HUES64 (cell line): ENCODE results near the gene CDYL2. TPM values are rescaled to one million over a fixed set of nuclear protein-coding genes. Genes with fewer than 3 reads are reported as not detected.

Source experiments
- H3K27ac ChIP-seq: 2 replicates; pipeline ENCODE4 v1.7.0; 2013; ENCODE audit warnings: low read depth, low read length, inconsistent platforms
- H3K27me3 ChIP-seq: 2 replicates; pipeline ENCODE4 v1.6.1; 2013; ENCODE audit warnings: mild to moderate bottlenecking, low read length; ENCODE audit not compliant: insufficient read depth
- H3K36me3 ChIP-seq: 2 replicates; pipeline ENCODE4 v1.6.1; 2013; ENCODE audit warnings: mild to moderate bottlenecking, low read length; ENCODE audit not compliant: insufficient read depth
- H3K4me1 ChIP-seq: 2 replicates; pipeline ENCODE4 v1.6.1; 2013; ENCODE audit warnings: mild to moderate bottlenecking, low read length, moderate library complexity; ENCODE audit not compliant: insufficient read depth
- H3K4me3 ChIP-seq: 2 replicates; pipeline ENCODE4 v1.5.1; 2013; ENCODE audit warnings: mild to moderate bottlenecking, low read length, moderate library complexity
- H3K9ac ChIP-seq: 2 replicates; pipeline ENCODE4 v1.6.1; 2013; ENCODE audit warnings: mild to moderate bottlenecking, low read depth, low read length
- H3K9me3 ChIP-seq: 2 replicates; pipeline ENCODE4 v1.6.1; 2013; ENCODE audit warnings: low read depth, low read length; ENCODE audit not compliant: insufficient read depth
- WGBS: fragments of 150-250, 120-280 bp; methylation state at CpG from one replicate; pipeline ENCODE4 v1.1.7; 2013; ENCODE audit warnings: missing lambda C conversion rate; 5-methylcytosine and 5-hydroxymethylcytosine counted together
- polyA plus RNA-seq, 2 experiments: library from polyadenylated mRNA; stranded (reverse); fragments of 50-300 nt; gene quantifications; one replicate each; pipeline ENCODE4 v1.2.3, GENCODE V29; 2013

Gene CDYL2
- 1.0 TPM for polyA plus RNA-seq (2013, experiment 1 of 2)
- polyA plus RNA-seq (2013, experiment 2 of 2) = 1.2 TPM

DNA sequence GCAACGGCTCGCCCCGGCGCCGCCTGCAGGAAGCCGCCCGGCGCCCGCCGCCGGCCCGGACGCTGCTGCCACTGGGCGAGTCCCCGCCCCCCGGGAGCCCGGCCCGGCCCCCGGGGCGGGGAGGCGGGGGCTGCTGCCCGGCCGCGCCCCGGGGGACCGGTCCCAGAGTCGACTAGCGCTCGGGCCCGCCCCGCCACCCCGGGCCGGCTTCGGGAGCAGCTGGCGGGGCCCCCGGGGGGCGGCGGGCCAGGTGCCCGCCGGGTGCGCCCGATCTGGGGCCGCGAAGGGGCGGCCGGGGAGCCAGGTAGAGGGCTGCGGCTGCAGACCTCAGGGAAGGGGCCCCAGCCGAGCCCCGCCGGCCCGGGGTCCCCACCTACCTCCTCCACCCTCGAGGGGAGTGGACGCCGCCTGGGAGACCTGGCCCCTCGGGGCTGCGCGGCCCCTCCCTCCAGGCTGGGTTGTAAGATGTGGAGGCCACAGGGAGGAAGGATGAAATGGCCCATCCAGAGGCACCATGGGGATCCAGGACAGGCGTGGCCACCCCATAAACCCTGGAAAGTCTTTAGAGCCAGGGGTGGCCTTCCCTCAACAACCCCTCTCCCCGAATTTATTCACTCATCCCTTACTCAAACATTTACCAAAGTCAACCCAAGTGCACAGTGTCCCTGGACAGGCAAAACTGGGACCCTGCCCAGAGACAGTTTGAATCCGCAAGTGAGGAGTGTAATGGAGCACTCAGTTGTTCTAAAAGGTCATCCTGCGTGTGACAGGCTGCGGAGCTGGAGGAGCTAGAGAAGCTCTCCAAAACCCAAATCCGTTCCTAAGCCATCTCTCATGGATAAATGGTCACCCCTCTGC is at the start of gene CDYL2:
CDYL2 (minus strand) TSS at position 73 of the 858 bp plus-strand sequence. CDS start 425 bp downstream, outside the sequence.
- no peaks in the 10 kb centered on the region for H3K4me1 ChIP-seq
- no peaks in the 10 kb centered on the region for H3K36me3 ChIP-seq
- peak within 1 kb of the TSS; percentile 68 for H3K4me3 ChIP-seq
- WGBS = 7% methylated on average over 63 of the region's 63 CpGs
- no peak within 1 kb of the TSS for H3K27ac ChIP-seq
- peaks cover 45% of the 10 kb centered on the region for H3K27me3 ChIP-seq
- no peak within 1 kb of the TSS for H3K9ac ChIP-seq
- no peaks in the 10 kb centered on the region for H3K9me3 ChIP-seq

GRCh38 chr16:80852261-80852872 is 48.0 kb upstream of the CDYL2 start:
- WGBS = 97% methylated on average over 5 of the region's 5 CpGs
- Histone ChIP-seq H3K4me1 (no peaks in the 10 kb centered on the region), H3K9ac (no peak overlapping the region), H3K27ac (no peak overlapping the region), H3K9me3 (no peaks in the 10 kb centered on the region), H3K36me3 (no peaks in the 10 kb centered on the region), H3K27me3 (no peaks in the 10 kb centered on the region), H3K4me3 (no peak overlapping the region)

- 96% methylated on average over 6 of the region's 6 CpGs for WGBS
These were observed 47.4 kb upstream of the CDYL2 start for GRCh38 chr16:80851831-80852230.

DNA sequence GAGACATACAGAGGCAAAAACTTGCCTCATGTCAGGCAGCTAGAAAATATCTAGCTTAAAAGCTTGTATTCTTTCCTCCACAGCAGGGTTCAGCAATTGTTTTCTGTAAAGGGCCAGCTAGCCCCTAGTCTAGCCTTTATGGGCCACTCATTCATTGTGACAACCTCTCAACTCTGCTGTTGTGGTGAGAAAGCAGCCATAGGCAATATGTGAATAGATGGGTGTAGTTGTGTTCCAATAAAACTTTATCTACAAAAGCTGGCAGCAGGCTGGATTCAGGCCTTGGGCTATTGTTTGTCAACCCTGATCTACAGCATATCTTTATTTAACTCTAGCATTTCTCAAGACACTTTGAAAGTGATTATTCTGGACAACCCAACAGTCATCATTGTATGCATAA is 46.4 kb upstream of the CDYL2 start:
- Histone ChIP-seq H3K9ac (no peak overlapping the region), H3K9me3 (no peaks in the 10 kb centered on the region), H3K4me3 (no peak overlapping the region), H3K4me1 (no peaks in the 10 kb centered on the region), H3K27ac (no peak overlapping the region), H3K36me3 (no peaks in the 10 kb centered on the region), H3K27me3 (no peaks in the 10 kb centered on the region)

More at GRCh38 chr16:80851831-80852230, 47.4 kb upstream of the CDYL2 start:
- Histone ChIP-seq H3K9ac (no peak overlapping the region), H3K27ac (no peak overlapping the region), H3K4me1 (no peaks in the 10 kb centered on the region), H3K9me3 (no peaks in the 10 kb centered on the region), H3K27me3 (no peaks in the 10 kb centered on the region), H3K4me3 (no peak overlapping the region), H3K36me3 (no peaks in the 10 kb centered on the region)

GRCh38 chr16:80848862-80849261 is 44.5 kb upstream of the CDYL2 start:
- Histone ChIP-seq H3K27ac (no peak overlapping the region), H3K9me3 (peaks cover 10% of the 10 kb centered on the region; the same call in 1 of the 2 replicates), H3K9ac (no peak overlapping the region), H3K4me3 (no peak overlapping the region), H3K27me3 (no peaks in the 10 kb centered on the region), H3K36me3 (no peaks in the 10 kb centered on the region), H3K4me1 (no peaks in the 10 kb centered on the region)
- WGBS = 86% methylated on average over 1 of the region's 1 CpG

- no peaks in the 10 kb centered on the region for H3K36me3 ChIP-seq
- no peak overlapping the region for H3K27ac ChIP-seq
- peaks cover 11% of the 10 kb centered on the region; the same call in 1 of the 2 replicates for H3K9me3 ChIP-seq
- H3K4me1 ChIP-seq = no peaks in the 10 kb centered on the region
- WGBS = 71% methylated on average over 2 of the region's 3 CpGs
- H3K4me3 ChIP-seq = no peak overlapping the region
- H3K27me3 ChIP-seq = no peaks in the 10 kb centered on the region
- no peak overlapping the region for H3K9ac ChIP-seq
These were observed 42.3 kb upstream of the CDYL2 start for GRCh38 chr16:80846680-80847079.

DNA sequence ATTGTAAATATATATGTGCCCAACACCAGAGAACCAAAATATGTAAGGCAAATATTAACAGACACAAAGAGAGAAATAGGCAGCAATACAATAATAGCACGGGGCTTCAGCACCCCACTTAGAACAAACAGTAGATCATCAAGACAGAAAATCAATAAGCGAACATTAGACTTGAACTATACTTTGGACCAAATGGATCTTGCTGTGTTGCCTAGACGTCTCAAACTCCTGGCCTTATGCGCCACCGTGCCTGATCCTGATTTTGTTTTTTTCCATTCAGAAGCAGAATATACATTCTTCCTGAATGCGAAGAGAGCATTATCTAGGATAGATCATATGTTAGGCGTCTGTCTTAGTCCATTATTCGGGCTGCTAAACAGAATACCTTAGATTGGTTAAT is 41.9 kb upstream of the CDYL2 start:
- Histone ChIP-seq H3K4me3 (no peak overlapping the region), H3K36me3 (no peaks in the 10 kb centered on the region), H3K27ac (no peak overlapping the region), H3K9ac (no peak overlapping the region), H3K27me3 (no peaks in the 10 kb centered on the region), H3K9me3 (peaks cover 15% of the 10 kb centered on the region; the same call in 1 of the 2 replicates), H3K4me1 (no peaks in the 10 kb centered on the region)
- 94% methylated on average over 7 of the region's 8 CpGs for WGBS

GRCh38 chr16:80844395-80844794 is 40.0 kb upstream of the CDYL2 start:
- WGBS = 100% methylated on average over 1 of the region's 1 CpG
- H3K4me1 ChIP-seq = no peaks in the 10 kb centered on the region
- H3K36me3 ChIP-seq = no peaks in the 10 kb centered on the region
- H3K27me3 ChIP-seq = no peaks in the 10 kb centered on the region
- no peak overlapping the region for H3K9ac ChIP-seq
- H3K27ac ChIP-seq = no peak overlapping the region
- peaks cover 19% of the 10 kb centered on the region; the same call in 1 of the 2 replicates for H3K9me3 ChIP-seq
- no peak overlapping the region for H3K4me3 ChIP-seq

- H3K4me3 ChIP-seq = no peak overlapping the region
- peaks cover 7% of the 10 kb centered on the region; the same call in 1 of the 2 replicates for H3K4me1 ChIP-seq
- no peak overlapping the region for H3K9ac ChIP-seq
- no peaks in the 10 kb centered on the region for H3K27me3 ChIP-seq
- H3K36me3 ChIP-seq = no peaks in the 10 kb centered on the region
- no peak overlapping the region for H3K27ac ChIP-seq
- H3K9me3 ChIP-seq = peaks cover 19% of the 10 kb centered on the region; the same call in 1 of the 2 replicates
These were observed 36.8 kb upstream of the CDYL2 start for GRCh38 chr16:80841231-80841630.

- no peak overlapping the region for H3K27ac ChIP-seq
- no peak overlapping the region for H3K9ac ChIP-seq
- no peak overlapping the region for H3K4me3 ChIP-seq
- 91% methylated on average over 6 of the region's 9 CpGs for WGBS
- H3K27me3 ChIP-seq = no peaks in the 10 kb centered on the region
- H3K4me1 ChIP-seq = peaks cover 7% of the 10 kb centered on the region; the same call in 1 of the 2 replicates
- peaks cover 9% of the 10 kb centered on the region; the same call in 1 of the 2 replicates for H3K9me3 ChIP-seq
- no peaks in the 10 kb centered on the region for H3K36me3 ChIP-seq
These were observed 33.2 kb upstream of the CDYL2 start for GRCh38 chr16:80837533-80838147.

DNA sequence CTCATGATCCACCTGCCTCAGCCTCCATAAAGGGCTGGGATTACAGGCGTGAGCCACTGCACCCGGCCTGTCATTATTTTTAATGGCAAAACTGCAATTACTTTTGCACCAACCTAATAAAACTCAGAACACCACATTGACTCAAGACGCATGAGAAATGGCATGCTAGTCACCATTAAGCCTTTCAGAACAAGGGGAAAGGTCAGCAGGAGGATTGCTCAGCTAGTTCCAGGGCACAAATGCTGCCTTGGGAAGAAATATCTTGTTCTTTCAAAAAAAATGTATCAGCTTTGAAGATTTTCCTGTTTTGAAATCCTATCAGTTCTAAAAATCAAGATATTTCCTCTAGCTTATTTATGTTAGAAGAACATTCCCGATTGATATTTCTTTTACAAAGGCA is 32.4 kb upstream of the CDYL2 start:
- Histone ChIP-seq H3K9me3 (peaks cover 9% of the 10 kb centered on the region; the same call in 1 of the 2 replicates), H3K4me3 (no peak overlapping the region), H3K4me1 (peaks cover 7% of the 10 kb centered on the region; the same call in 1 of the 2 replicates), H3K27ac (no peak overlapping the region), H3K27me3 (no peaks in the 10 kb centered on the region), H3K36me3 (no peaks in the 10 kb centered on the region), H3K9ac (no peak overlapping the region)
- 90% methylated on average over 4 of the region's 4 CpGs for WGBS
